Nephron progenitor cell (in vitro differentiated cells): ENCODE measurements around the gene XPO6.

ENCODE experiments used
- DNase-seq: peaks from one replicate; pipeline ENCODE4 v3.0.0; 2021
- H3K27ac Mint-ChIP-seq: 2 replicates; pipeline ENCODE4 v1.8.0; 2021; ENCODE audit warnings: mild to moderate bottlenecking, moderate library complexity, mixed read lengths
- H3K27me3 Mint-ChIP-seq: 2 replicates; pipeline ENCODE4 v1.8.0; 2021; ENCODE audit warnings: mild to moderate bottlenecking, low read depth, mixed read lengths; ENCODE audit not compliant: poor library complexity
- H3K36me3 Mint-ChIP-seq: 2 replicates; pipeline ENCODE4 v1.8.0; 2021; ENCODE audit warnings: low read depth, mixed read lengths
- H3K4me1 Mint-ChIP-seq: 2 replicates; pipeline ENCODE4 v1.8.0; 2021; ENCODE audit warnings: mixed read lengths
- H3K4me3 Mint-ChIP-seq: 2 replicates; pipeline ENCODE4 v1.8.0; 2021; ENCODE audit warnings: mild to moderate bottlenecking, moderate library complexity, mixed read lengths
- H3K9me3 Mint-ChIP-seq: 2 replicates; pipeline ENCODE4 v1.8.0; 2021; ENCODE audit warnings: mild to moderate bottlenecking, moderate library complexity, mixed read lengths
- CTCF ChIP-seq: fragments of 200-600 bp; sonication (generic); IDR thresholded peaks from 2 replicates; pipeline ENCODE4 v1.5.0; 2021; ENCODE audit warnings: antibody characterized with exemption

Gene XPO6

GRCh38 chr16:28192806-28193529 lies 18.8 kb downstream of the XPO6 start:
- no peak for TF ChIP-seq CTCF
- peaks cover 51% of the 10 kb centered on the region for H3K4me1 Mint-ChIP-seq
- H3K27me3 Mint-ChIP-seq: peaks cover 2% of the 10 kb centered on the region
- H3K9me3 Mint-ChIP-seq: no peaks in the 10 kb centered on the region
- DNase-seq: no peak
- H3K36me3 Mint-ChIP-seq: peaks cover 25% of the 10 kb centered on the region
- H3K27ac Mint-ChIP-seq: peak overlapping the region; percentile 27
- H3K4me3 Mint-ChIP-seq: no peak overlapping the region

GRCh38 chr16:28191364-28191960 lies 20.3 kb downstream of the XPO6 start:
- peaks cover 46% of the 10 kb centered on the region for H3K4me1 Mint-ChIP-seq
- no peaks in the 10 kb centered on the region for H3K9me3 Mint-ChIP-seq
- no peak for TF ChIP-seq CTCF
- H3K27ac Mint-ChIP-seq: no peak overlapping the region
- H3K27me3 Mint-ChIP-seq: peaks cover 2% of the 10 kb centered on the region
- DNase-seq: no peak
- no peak overlapping the region for H3K4me3 Mint-ChIP-seq
- peaks cover 25% of the 10 kb centered on the region for H3K36me3 Mint-ChIP-seq

- H3K27ac Mint-ChIP-seq: no peak overlapping the region
- no peak for TF ChIP-seq CTCF
- peaks cover 29% of the 10 kb centered on the region for H3K36me3 Mint-ChIP-seq
- H3K27me3 Mint-ChIP-seq: peaks cover 2% of the 10 kb centered on the region
- H3K9me3 Mint-ChIP-seq: peaks cover 8% of the 10 kb centered on the region
- H3K4me1 Mint-ChIP-seq: peaks cover 37% of the 10 kb centered on the region
- H3K4me3 Mint-ChIP-seq: no peak overlapping the region
- DNase-seq: no peak
Observed at GRCh38 chr16:28189245-28189644, 22.5 kb downstream of the XPO6 start.

- Mint-ChIP-seq H3K27me3 (peaks cover 2% of the 10 kb centered on the region), H3K9me3 (peaks cover 13% of the 10 kb centered on the region), H3K27ac (peak overlapping the region; percentile 57), H3K4me1 (peaks cover 31% of the 10 kb centered on the region), H3K4me3 (no peak overlapping the region), H3K36me3 (peaks cover 37% of the 10 kb centered on the region)
- no peak for DNase-seq
- TF ChIP-seq CTCF: no peak
Observed at GRCh38 chr16:28188085-28188916, 23.5 kb downstream of the XPO6 start.

GRCh38 chr16:28187595-28188004 lies 24.2 kb downstream of the XPO6 start:
- no peak for TF ChIP-seq CTCF
- peaks cover 32% of the 10 kb centered on the region for H3K4me1 Mint-ChIP-seq
- peaks cover 2% of the 10 kb centered on the region for H3K27me3 Mint-ChIP-seq

More at GRCh38 chr16:28187595-28188004, 24.2 kb downstream of the XPO6 start:
- Mint-ChIP-seq H3K4me3 (no peak overlapping the region), H3K27ac (no peak overlapping the region), H3K36me3 (peaks cover 37% of the 10 kb centered on the region), H3K9me3 (peaks cover 13% of the 10 kb centered on the region)
- no peak for DNase-seq
